Lower leg skin (tissue), 3 donors: Measurements from ENCODE around the gene MEF2D.

Experiments
- POLR2A ChIP-seq, 2 donors: fragments of 450-650 bp; IDR thresholded peaks; one replicate each; pipeline ENCODE4 v1.6.1; 2016 to 2017; ENCODE audit warnings: antibody characterized with exemption in 2 of 2, mild to moderate bottlenecking in 1 of 2, moderate library complexity in 1 of 2
- TF ChIP-seq, protein P1 (sequence below), 3 donors: fragments of 450-650 bp; IDR thresholded peaks; one replicate each; pipeline ENCODE4 v1.5.1; 2016; ENCODE audit warnings: antibody characterized with exemption in 3 of 3, mild to moderate bottlenecking in 3 of 3, moderate library complexity in 2 of 3

DNA sequence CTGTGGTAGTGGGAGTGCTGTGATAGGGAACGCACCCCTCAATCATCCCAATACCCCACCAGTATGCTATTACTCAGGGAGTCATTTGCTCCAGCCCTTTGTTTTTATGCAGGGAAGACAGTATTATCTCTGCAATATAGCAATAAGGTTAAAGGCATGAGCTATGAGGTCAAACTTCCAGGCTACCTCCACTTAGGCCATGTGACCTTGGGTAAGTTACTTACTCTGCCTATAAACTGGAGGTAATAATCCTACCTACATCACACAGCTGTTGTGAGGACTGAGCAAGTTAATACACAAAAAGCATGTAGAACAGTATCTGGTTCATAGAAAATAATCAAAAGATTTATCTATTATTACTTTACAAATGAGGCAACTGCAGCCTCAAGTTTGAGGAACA, 30.1 kb downstream of the MEF2D start:
- TF ChIP-seq, protein P1, sequence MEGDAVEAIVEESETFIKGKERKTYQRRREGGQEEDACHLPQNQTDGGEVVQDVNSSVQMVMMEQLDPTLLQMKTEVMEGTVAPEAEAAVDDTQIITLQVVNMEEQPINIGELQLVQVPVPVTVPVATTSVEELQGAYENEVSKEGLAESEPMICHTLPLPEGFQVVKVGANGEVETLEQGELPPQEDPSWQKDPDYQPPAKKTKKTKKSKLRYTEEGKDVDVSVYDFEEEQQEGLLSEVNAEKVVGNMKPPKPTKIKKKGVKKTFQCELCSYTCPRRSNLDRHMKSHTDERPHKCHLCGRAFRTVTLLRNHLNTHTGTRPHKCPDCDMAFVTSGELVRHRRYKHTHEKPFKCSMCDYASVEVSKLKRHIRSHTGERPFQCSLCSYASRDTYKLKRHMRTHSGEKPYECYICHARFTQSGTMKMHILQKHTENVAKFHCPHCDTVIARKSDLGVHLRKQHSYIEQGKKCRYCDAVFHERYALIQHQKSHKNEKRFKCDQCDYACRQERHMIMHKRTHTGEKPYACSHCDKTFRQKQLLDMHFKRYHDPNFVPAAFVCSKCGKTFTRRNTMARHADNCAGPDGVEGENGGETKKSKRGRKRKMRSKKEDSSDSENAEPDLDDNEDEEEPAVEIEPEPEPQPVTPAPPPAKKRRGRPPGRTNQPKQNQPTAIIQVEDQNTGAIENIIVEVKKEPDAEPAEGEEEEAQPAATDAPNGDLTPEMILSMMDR (IDR thresholded peaks at IDR 0.05): no peak
- no peak for TF ChIP-seq POLR2A (IDR thresholded peaks at IDR 0.05)
